SK-N-SH treated with all-trans-retinoic acid at 6 μM for 48 hours (cell line): ENCODE measurements around the gene DLG2.

Source experiments
- ATAC-seq: fragments of 200-7000 bp; cut with Tn5 transposase; 3 replicates; pipeline ENCODE4 v1.9.1; 2020; ENCODE audit warnings: mild to moderate bottlenecking, moderate library complexity
- ARNTL ChIP-seq: fragments of 450-650 bp; formaldehyde crosslinking; IDR thresholded peaks from 2 replicates; pipeline ENCODE4 v1.5.0; 2020; ENCODE audit warnings: low read depth, mild to moderate bottlenecking, moderate library complexity, borderline replicate concordance
- BACH2 ChIP-seq: fragments of 250-450 bp; sonication (Bioruptor Pico); IDR thresholded peaks from 2 replicates; pipeline ENCODE4 v1.9.0; 2021; ENCODE audit warnings: mild to moderate bottlenecking, borderline replicate concordance
- CSDC2 ChIP-seq: fragments of 250-450 bp; sonication (Bioruptor Pico); IDR thresholded peaks from 2 replicates; pipeline ENCODE4 v1.5.0; 2020; ENCODE audit warnings: mild to moderate bottlenecking, moderate library complexity
- ESRRG ChIP-seq: fragments of 250-450 bp; sonication (Bioruptor Pico); IDR thresholded peaks from 2 replicates; pipeline ENCODE4 v1.6.1; 2021; ENCODE audit warnings: mild to moderate bottlenecking
- GLIS3 ChIP-seq: fragments of 250-450 bp; sonication (Bioruptor Pico); IDR thresholded peaks from 2 replicates; pipeline ENCODE4 v1.5.0; 2020; ENCODE audit warnings: mild to moderate bottlenecking, moderate library complexity
- ISL1 ChIP-seq: fragments of 250-450 bp; sonication (Bioruptor Pico); IDR thresholded peaks from 2 replicates; pipeline ENCODE4 v2.1.2; 2022; ENCODE audit warnings: mild to moderate bottlenecking, moderate library complexity
- PATZ1 ChIP-seq: fragments of 250-450 bp; sonication (Bioruptor Pico); IDR thresholded peaks from 2 replicates; pipeline ENCODE4 v1.8.0; 2020; ENCODE audit warnings: mild to moderate bottlenecking, moderate library complexity, borderline replicate concordance
- POU6F1 ChIP-seq: fragments of 250-450 bp; sonication (Bioruptor Pico); IDR thresholded peaks from 2 replicates; pipeline ENCODE4 v1.8.0; 2021; ENCODE audit warnings: low read depth, mild to moderate bottlenecking, moderate library complexity, borderline replicate concordance
- PPARA ChIP-seq: fragments of 250-450 bp; sonication (Bioruptor Pico); IDR thresholded peaks from 2 replicates; pipeline ENCODE4 v1.5.0; 2020; ENCODE audit warnings: mild to moderate bottlenecking, borderline replicate concordance
- RARB ChIP-seq: fragments of 250-450 bp; sonication (Bioruptor Pico); IDR thresholded peaks from 2 replicates; pipeline ENCODE4 v1.8.0; 2021; ENCODE audit warnings: mild to moderate bottlenecking, moderate library complexity
- SNAI2 ChIP-seq: fragments of 250-450 bp; sonication (Bioruptor Pico); IDR thresholded peaks from 2 replicates; pipeline ENCODE4 v1.5.0; 2020; ENCODE audit warnings: mild to moderate bottlenecking, moderate library complexity
- TCF4 ChIP-seq: fragments of 250-450 bp; sonication (Bioruptor Pico); IDR thresholded peaks from 2 replicates; pipeline ENCODE4 v1.8.0; 2021; ENCODE audit warnings: mild to moderate bottlenecking, moderate library complexity, borderline replicate concordance
- TOX ChIP-seq: fragments of 250-450 bp; sonication (Bioruptor Pico); IDR thresholded peaks from 2 replicates; pipeline ENCODE4 v1.8.0; 2021; ENCODE audit warnings: mild to moderate bottlenecking, moderate library complexity, borderline replicate concordance
- ZC3H10 ChIP-seq: fragments of 250-450 bp; sonication (Bioruptor Pico); IDR thresholded peaks from 2 replicates; pipeline ENCODE4 v1.5.1; 2021; ENCODE audit warnings: mild to moderate bottlenecking, moderate library complexity
- ZFP3 ChIP-seq: fragments of 250-450 bp; sonication (Bioruptor Pico); IDR thresholded peaks from 2 replicates; pipeline ENCODE4 v1.5.0; 2020; ENCODE audit warnings: mild to moderate bottlenecking, moderate library complexity
- ZFP30 ChIP-seq: fragments of 450-650 bp; formaldehyde crosslinking; IDR thresholded peaks from 2 replicates; pipeline ENCODE4 v1.5.0; 2022; ENCODE audit warnings: mild to moderate bottlenecking, moderate library complexity
- ZNF565 ChIP-seq: fragments of 450-650 bp; formaldehyde crosslinking; conservative IDR thresholded peaks from 2 replicates; pipeline ENCODE4 v1.5.0; 2020; ENCODE audit warnings: low read depth, mild to moderate bottlenecking, moderate library complexity
- ZNF70 ChIP-seq: fragments of 450-650 bp; formaldehyde crosslinking; IDR thresholded peaks from 2 replicates; pipeline ENCODE4 v1.5.0; 2020; ENCODE audit warnings: mild to moderate bottlenecking, moderate library complexity
- ZNF8 ChIP-seq: fragments of 450-650 bp; formaldehyde crosslinking; IDR thresholded peaks from 2 replicates; pipeline ENCODE4 v1.5.0; 2020; ENCODE audit warnings: mild to moderate bottlenecking, moderate library complexity
- TF ChIP-seq, protein P1 (sequence below): fragments of 250-450 bp; sonication (Bioruptor Pico); IDR thresholded peaks from 2 replicates; pipeline ENCODE4 v1.5.1; 2021; ENCODE audit warnings: mild to moderate bottlenecking, moderate library complexity
- TF ChIP-seq, protein P2 (sequence below): fragments of 250-450 bp; sonication (Bioruptor Pico); IDR thresholded peaks from 2 replicates; pipeline ENCODE4 v1.5.1; 2020; ENCODE audit warnings: low read depth, mild to moderate bottlenecking, moderate library complexity
- TF ChIP-seq, protein P3 (sequence below): fragments of 250-450 bp; sonication (Bioruptor Pico); IDR thresholded peaks from 2 replicates; pipeline ENCODE4 v1.5.0; 2020; ENCODE audit warnings: mild to moderate bottlenecking, moderate library complexity

The DLG2 gene

GRCh38 chr11:85599083-85599482 is 28.1 kb downstream of the DLG2 start (continued):
- TF ChIP-seq ZFP3 (CRISPR knock-in tag) (no peak), ZNF70 (CRISPR knock-in tag) (no peak), GLIS3 (CRISPR knock-in tag) (no peak), ISL1 (no peak), TOX (CRISPR knock-in tag) (no peak), ZFP30 (CRISPR knock-in tag) (no peak)
- TF ChIP-seq, protein P1, sequence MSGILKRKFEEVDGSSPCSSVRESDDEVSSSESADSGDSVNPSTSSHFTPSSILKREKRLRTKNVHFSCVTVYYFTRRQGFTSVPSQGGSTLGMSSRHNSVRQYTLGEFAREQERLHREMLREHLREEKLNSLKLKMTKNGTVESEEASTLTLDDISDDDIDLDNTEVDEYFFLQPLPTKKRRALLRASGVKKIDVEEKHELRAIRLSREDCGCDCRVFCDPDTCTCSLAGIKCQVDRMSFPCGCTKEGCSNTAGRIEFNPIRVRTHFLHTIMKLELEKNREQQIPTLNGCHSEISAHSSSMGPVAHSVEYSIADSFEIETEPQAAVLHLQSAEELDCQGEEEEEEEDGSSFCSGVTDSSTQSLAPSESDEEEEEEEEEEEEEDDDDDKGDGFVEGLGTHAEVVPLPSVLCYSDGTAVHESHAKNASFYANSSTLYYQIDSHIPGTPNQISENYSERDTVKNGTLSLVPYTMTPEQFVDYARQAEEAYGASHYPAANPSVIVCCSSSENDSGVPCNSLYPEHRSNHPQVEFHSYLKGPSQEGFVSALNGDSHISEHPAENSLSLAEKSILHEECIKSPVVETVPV (CRISPR knock-in tag), result no peak

DNA sequence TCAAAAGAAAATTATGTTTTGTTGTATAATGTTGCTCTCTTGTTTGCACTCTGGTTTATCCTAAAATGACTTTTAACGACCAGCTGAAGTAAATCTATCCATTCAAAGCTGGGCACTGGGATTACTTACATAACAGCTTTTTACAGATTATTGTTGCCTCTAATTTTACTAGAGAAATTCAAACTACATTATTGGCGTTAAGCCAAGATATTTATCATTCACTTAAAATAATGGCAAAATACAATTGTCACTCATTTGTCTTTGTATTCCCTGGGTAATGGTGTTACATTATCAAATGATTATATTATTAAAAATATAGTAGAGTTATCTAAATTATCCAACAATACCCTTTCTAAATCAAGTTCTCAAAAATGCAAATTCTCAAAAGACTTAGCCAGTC is 30.3 kb downstream of the DLG2 start:
- TF ChIP-seq PATZ1 (CRISPR knock-in tag) (no peak), POU6F1 (no peak), ZC3H10 (no peak), RARB (CRISPR knock-in tag) (no peak), ZFP3 (CRISPR knock-in tag) (no peak), SNAI2 (CRISPR knock-in tag) (no peak), TOX (CRISPR knock-in tag) (no peak), ZNF70 (CRISPR knock-in tag) (no peak), PPARA (CRISPR knock-in tag) (no peak), ZNF565 (CRISPR knock-in tag) (no peak), ZFP30 (CRISPR knock-in tag) (no peak), BACH2 (CRISPR knock-in tag) (no peak), TCF4 (CRISPR knock-in tag) (no peak), ESRRG (CRISPR knock-in tag) (no peak)
- TF ChIP-seq, protein P2, sequence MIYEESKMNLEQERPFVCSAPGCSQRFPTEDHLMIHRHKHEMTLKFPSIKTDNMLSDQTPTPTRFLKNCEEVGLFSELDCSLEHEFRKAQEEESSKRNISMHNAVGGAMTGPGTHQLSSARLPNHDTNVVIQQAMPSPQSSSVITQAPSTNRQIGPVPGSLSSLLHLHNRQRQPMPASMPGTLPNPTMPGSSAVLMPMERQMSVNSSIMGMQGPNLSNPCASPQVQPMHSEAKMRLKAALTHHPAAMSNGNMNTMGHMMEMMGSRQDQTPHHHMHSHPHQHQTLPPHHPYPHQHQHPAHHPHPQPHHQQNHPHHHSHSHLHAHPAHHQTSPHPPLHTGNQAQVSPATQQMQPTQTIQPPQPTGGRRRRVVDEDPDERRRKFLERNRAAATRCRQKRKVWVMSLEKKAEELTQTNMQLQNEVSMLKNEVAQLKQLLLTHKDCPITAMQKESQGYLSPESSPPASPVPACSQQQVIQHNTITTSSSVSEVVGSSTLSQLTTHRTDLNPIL, result no peak
- no peak for ATAC-seq

DNA sequence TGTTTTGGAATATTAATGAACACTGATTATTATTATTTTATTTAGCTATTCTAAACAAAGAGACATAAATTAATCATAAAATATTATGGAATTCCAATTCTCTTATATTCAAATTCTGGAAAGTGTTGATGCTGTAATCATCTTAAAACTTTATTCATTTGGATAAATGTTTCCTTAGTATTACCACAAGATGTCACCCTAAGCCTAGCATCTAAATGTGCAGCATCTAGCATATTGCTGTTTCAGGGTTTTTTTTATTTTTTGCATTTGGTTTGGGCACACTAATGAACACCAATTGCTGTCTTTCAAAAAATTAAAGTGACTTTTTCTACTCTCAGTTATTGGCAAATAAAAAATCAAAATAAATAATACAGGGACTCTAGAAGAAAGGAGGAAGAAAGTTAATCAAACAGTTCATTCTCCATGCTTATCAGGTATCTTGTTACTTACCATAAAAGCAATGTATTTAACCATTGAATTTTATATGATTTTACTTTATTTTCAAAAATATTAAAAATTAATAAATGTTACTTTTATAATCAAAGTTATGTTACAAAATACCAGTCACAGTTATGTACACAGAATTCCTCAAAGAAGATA is 31.8 kb downstream of the DLG2 start:
- ATAC-seq, result peak; percentile 72
- no peak for TF ChIP-seq PPARA (CRISPR knock-in tag)
- TF ChIP-seq ZNF565 (CRISPR knock-in tag), result no peak
- TF ChIP-seq POU6F1, result no peak
- no peak for TF ChIP-seq CSDC2
- TF ChIP-seq SNAI2 (CRISPR knock-in tag), result no peak
- no peak for TF ChIP-seq ARNTL (CRISPR knock-in tag)
- no peak for TF ChIP-seq GLIS3 (CRISPR knock-in tag)
- no peak for TF ChIP-seq ZNF8 (CRISPR knock-in tag)
- TF ChIP-seq TCF4 (CRISPR knock-in tag), result no peak
- TF ChIP-seq, protein P3, sequence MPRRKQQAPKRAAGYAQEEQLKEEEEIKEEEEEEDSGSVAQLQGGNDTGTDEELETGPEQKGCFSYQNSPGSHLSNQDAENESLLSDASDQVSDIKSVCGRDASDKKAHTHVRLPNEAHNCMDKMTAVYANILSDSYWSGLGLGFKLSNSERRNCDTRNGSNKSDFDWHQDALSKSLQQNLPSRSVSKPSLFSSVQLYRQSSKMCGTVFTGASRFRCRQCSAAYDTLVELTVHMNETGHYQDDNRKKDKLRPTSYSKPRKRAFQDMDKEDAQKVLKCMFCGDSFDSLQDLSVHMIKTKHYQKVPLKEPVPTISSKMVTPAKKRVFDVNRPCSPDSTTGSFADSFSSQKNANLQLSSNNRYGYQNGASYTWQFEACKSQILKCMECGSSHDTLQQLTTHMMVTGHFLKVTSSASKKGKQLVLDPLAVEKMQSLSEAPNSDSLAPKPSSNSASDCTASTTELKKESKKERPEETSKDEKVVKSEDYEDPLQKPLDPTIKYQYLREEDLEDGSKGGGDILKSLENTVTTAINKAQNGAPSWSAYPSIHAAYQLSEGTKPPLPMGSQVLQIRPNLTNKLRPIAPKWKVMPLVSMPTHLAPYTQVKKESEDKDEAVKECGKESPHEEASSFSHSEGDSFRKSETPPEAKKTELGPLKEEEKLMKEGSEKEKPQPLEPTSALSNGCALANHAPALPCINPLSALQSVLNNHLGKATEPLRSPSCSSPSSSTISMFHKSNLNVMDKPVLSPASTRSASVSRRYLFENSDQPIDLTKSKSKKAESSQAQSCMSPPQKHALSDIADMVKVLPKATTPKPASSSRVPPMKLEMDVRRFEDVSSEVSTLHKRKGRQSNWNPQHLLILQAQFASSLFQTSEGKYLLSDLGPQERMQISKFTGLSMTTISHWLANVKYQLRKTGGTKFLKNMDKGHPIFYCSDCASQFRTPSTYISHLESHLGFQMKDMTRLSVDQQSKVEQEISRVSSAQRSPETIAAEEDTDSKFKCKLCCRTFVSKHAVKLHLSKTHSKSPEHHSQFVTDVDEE (CRISPR knock-in tag), result no peak
- TF ChIP-seq PATZ1 (CRISPR knock-in tag), result no peak
